Measurements from ENCODE around the gene CDYL.

CDYL gene

GRCh38 chr6:4775494-4776130 is 592 bp upstream of the CDYL start:
- peak overlapping the region; percentile 90 for H3K23ac ChIP-seq (ENCODE audit: low read depth, low read length, poor library complexity)
- no peak overlapping the region for H2AK5ac ChIP-seq (ENCODE audit: low read depth, low read length)
- H2BK5ac ChIP-seq (ENCODE audit: low read length), result no peak overlapping the region
- no peak overlapping the region for H2BK120ac ChIP-seq (ENCODE audit: low read depth, low read length)
- H3K4ac ChIP-seq (ENCODE audit: low read length), result no peak overlapping the region
- H3K4me1 ChIP-seq (ENCODE audit: control insufficient read depth in 2 of 2, insufficient read depth in 1 of 2, low read depth in 1 of 2, low read length in 2 of 2), result peaks cover 0 to 4% of the 10 kb centered on the region in 2 donors
- peak overlapping the region; percentile 94 for H3K18ac ChIP-seq (ENCODE audit: low read length)
- peak overlapping the region; percentile 78 for H3K9ac ChIP-seq (ENCODE audit: low read depth, low read length, poor library complexity)
- H4K91ac ChIP-seq (ENCODE audit: low read depth, low read length, poor library complexity), result no peak overlapping the region
- H3K4me3 ChIP-seq (ENCODE audit: low read length in 2 of 2), result peak overlapping the region; percentile 49 to 84
- no peak overlapping the region for H2BK15ac ChIP-seq (ENCODE audit: low read length)
- no peak for DNase-seq (ENCODE audit: low spot score)
- no peak overlapping the region for H3K27ac ChIP-seq (replicated peaks; ENCODE audit: low read length)
- H2AFZ ChIP-seq (ENCODE audit: low read length), result peak overlapping the region; percentile 95
- no peak overlapping the region for H2BK12ac ChIP-seq (ENCODE audit: low read length)
- H3K27me3 ChIP-seq (ENCODE audit: control insufficient read depth in 3 of 3, insufficient read depth in 3 of 3, low read depth in 1 of 3, low read length in 3 of 3), result peaks cover 0 to 38% (median 15%) of the 10 kb centered on the region in 3 experiments
- no peaks in the 10 kb centered on the region for H3K36me3 ChIP-seq (replicated peaks in 1 of 2; ENCODE audit: control insufficient read depth in 2 of 2, insufficient read depth in 2 of 2, low read length in 2 of 2)
- peak overlapping the region; percentile 63 for H3K4me2 ChIP-seq (ENCODE audit: insufficient read depth, low read length, poor library complexity, severe bottlenecking)
- no peaks in the 10 kb centered on the region for H3K79me1 ChIP-seq (ENCODE audit: low read depth, low read length)
- no peak overlapping the region for H4K8ac ChIP-seq (ENCODE audit: low read depth, low read length)
- WGBS, 2 donors (ENCODE audit: extremely low coverage in 2 of 2, insufficient read length in 2 of 2, insufficient replicate concordance in 1 of 2), result no CpG with 5 or more reads among the region's 88 CpGs
- H3K9me3 ChIP-seq (replicated peaks in 1 of 2; ENCODE audit: control insufficient read depth in 2 of 2, insufficient read depth in 1 of 2, low read depth in 1 of 2, low read length in 2 of 2), result peaks cover 0 to 21% of the 10 kb centered on the region in 2 donors
- H3K14ac ChIP-seq (ENCODE audit: low read length), result no peak overlapping the region

- no peak overlapping the region for H2BK12ac ChIP-seq (ENCODE audit: low read length)
- H2AK5ac ChIP-seq (ENCODE audit: low read depth, low read length), result no peak overlapping the region
- peak overlapping the region; percentile 89 to 98 for H3K4me3 ChIP-seq (ENCODE audit: low read length in 2 of 2)
- peak overlapping the region; percentile 93 for H3K18ac ChIP-seq (ENCODE audit: low read length)
- no CpG with 5 or more reads among the region's 107 CpGs for WGBS, 2 donors (ENCODE audit: extremely low coverage in 2 of 2, insufficient read length in 2 of 2, insufficient replicate concordance in 1 of 2)
- no peak overlapping the region for H3K4ac ChIP-seq (ENCODE audit: low read length)
- H4K8ac ChIP-seq (ENCODE audit: low read depth, low read length), result no peak overlapping the region
- peak overlapping the region; percentile 51 for H3K4me2 ChIP-seq (ENCODE audit: insufficient read depth, low read length, poor library complexity, severe bottlenecking)
- H3K27me3 ChIP-seq (ENCODE audit: control insufficient read depth in 3 of 3, insufficient read depth in 3 of 3, low read depth in 1 of 3, low read length in 3 of 3), result peaks cover 0 to 33% (median 15%) of the 10 kb centered on the region in 3 experiments
- H3K4me1 ChIP-seq (ENCODE audit: control insufficient read depth in 2 of 2, insufficient read depth in 1 of 2, low read depth in 1 of 2, low read length in 2 of 2), result peaks cover 0 to 4% of the 10 kb centered on the region in 2 donors
- H2BK5ac ChIP-seq (ENCODE audit: low read length), result no peak overlapping the region
- peaks cover 0 to 21% of the 10 kb centered on the region in 2 donors for H3K9me3 ChIP-seq (replicated peaks in 1 of 2; ENCODE audit: control insufficient read depth in 2 of 2, insufficient read depth in 1 of 2, low read depth in 1 of 2, low read length in 2 of 2)
- peak overlapping the region; percentile 83 for H3K27ac ChIP-seq (replicated peaks; ENCODE audit: low read length)
- no peak overlapping the region for H4K91ac ChIP-seq (ENCODE audit: low read depth, low read length, poor library complexity)
- DNase-seq (ENCODE audit: low spot score), result peak; percentile 38
- no peaks in the 10 kb centered on the region for H3K36me3 ChIP-seq (replicated peaks in 1 of 2; ENCODE audit: control insufficient read depth in 2 of 2, insufficient read depth in 2 of 2, low read length in 2 of 2)
- H3K23ac ChIP-seq (ENCODE audit: low read depth, low read length, poor library complexity), result peak overlapping the region; percentile 62
- no peaks in the 10 kb centered on the region for H3K79me1 ChIP-seq (ENCODE audit: low read depth, low read length)
- no peak overlapping the region for H2BK120ac ChIP-seq (ENCODE audit: low read depth, low read length)
- H3K14ac ChIP-seq (ENCODE audit: low read length), result no peak overlapping the region
- H3K9ac ChIP-seq (ENCODE audit: low read depth, low read length, poor library complexity), result peak overlapping the region; percentile 87
- H2AFZ ChIP-seq (ENCODE audit: low read length), result peak overlapping the region; percentile 83
- peak overlapping the region; percentile 50 for H2BK15ac ChIP-seq (ENCODE audit: low read length)
These were observed 539 bp downstream of the CDYL start for GRCh38 chr6:4776493-4777393.

GRCh38 chr6:4777394-4777935 is 1.3 kb downstream of the CDYL start:
- Histone ChIP-seq H3K36me3 (replicated peaks in 1 of 2; ENCODE audit: control insufficient read depth in 2 of 2, insufficient read depth in 2 of 2, low read length in 2 of 2) (no peaks in the 10 kb centered on the region), H4K8ac (ENCODE audit: low read depth, low read length) (no peak overlapping the region), H2BK120ac (ENCODE audit: low read depth, low read length) (no peak overlapping the region), H3K27ac (replicated peaks; ENCODE audit: low read length) (no peak overlapping the region), H4K91ac (ENCODE audit: low read depth, low read length, poor library complexity) (no peak overlapping the region), H3K23ac (ENCODE audit: low read depth, low read length, poor library complexity) (no peak overlapping the region), H3K79me1 (ENCODE audit: low read depth, low read length) (no peaks in the 10 kb centered on the region), H2BK15ac (ENCODE audit: low read length) (no peak overlapping the region), H2BK12ac (ENCODE audit: low read length) (no peak overlapping the region), H3K4me3 (ENCODE audit: low read length in 2 of 2) (peak overlapping the region; percentile 89 to 93), H3K4me2 (ENCODE audit: insufficient read depth, low read length, poor library complexity, severe bottlenecking) (peak overlapping the region; percentile 51), H3K4me1 (ENCODE audit: control insufficient read depth in 2 of 2, insufficient read depth in 1 of 2, low read depth in 1 of 2, low read length in 2 of 2) (peaks cover 0 to 4% of the 10 kb centered on the region in 2 donors), H3K4ac (ENCODE audit: low read length) (no peak overlapping the region), H2AK5ac (ENCODE audit: low read depth, low read length) (no peak overlapping the region), H2AFZ (ENCODE audit: low read length) (peak overlapping the region; percentile 70), H3K9ac (ENCODE audit: low read depth, low read length, poor library complexity) (peak overlapping the region; percentile 63), H3K27me3 (ENCODE audit: control insufficient read depth in 3 of 3, insufficient read depth in 3 of 3, low read depth in 1 of 3, low read length in 3 of 3) (peaks cover 0 to 29% (median 15%) of the 10 kb centered on the region in 3 experiments), H3K9me3 (replicated peaks in 1 of 2; ENCODE audit: control insufficient read depth in 2 of 2, insufficient read depth in 1 of 2, low read depth in 1 of 2, low read length in 2 of 2) (peaks cover 0 to 23% of the 10 kb centered on the region in 2 donors), H3K18ac (ENCODE audit: low read length) (no peak overlapping the region), H2BK5ac (ENCODE audit: low read length) (no peak overlapping the region), H3K14ac (ENCODE audit: low read length) (no peak overlapping the region)
- no peak for DNase-seq (ENCODE audit: low spot score)
- WGBS, 2 donors (ENCODE audit: extremely low coverage in 2 of 2, insufficient read length in 2 of 2, insufficient replicate concordance in 1 of 2), result no CpG with 5 or more reads among the region's 9 CpGs

- Histone ChIP-seq H3K14ac (ENCODE audit: low read length) (no peak overlapping the region), H3K4ac (ENCODE audit: low read length) (no peak overlapping the region), H2BK120ac (ENCODE audit: low read depth, low read length) (no peak overlapping the region), H2BK5ac (ENCODE audit: low read length) (no peak overlapping the region), H3K27ac (replicated peaks; ENCODE audit: low read length) (no peak overlapping the region), H3K4me1 (ENCODE audit: control insufficient read depth in 2 of 2, insufficient read depth in 1 of 2, low read depth in 1 of 2, low read length in 2 of 2) (peaks cover 0 to 4% of the 10 kb centered on the region in 2 donors), H3K79me1 (ENCODE audit: low read depth, low read length) (no peaks in the 10 kb centered on the region), H2AFZ (ENCODE audit: low read length) (no peak overlapping the region), H2AK5ac (ENCODE audit: low read depth, low read length) (no peak overlapping the region), H3K27me3 (ENCODE audit: control insufficient read depth in 3 of 3, insufficient read depth in 3 of 3, low read depth in 1 of 3, low read length in 3 of 3) (peaks cover 0 to 23% (median 15%) of the 10 kb centered on the region in 3 experiments), H3K9me3 (replicated peaks in 1 of 2; ENCODE audit: control insufficient read depth in 2 of 2, insufficient read depth in 1 of 2, low read depth in 1 of 2, low read length in 2 of 2) (peaks cover 0 to 26% of the 10 kb centered on the region in 2 donors), H3K9ac (ENCODE audit: low read depth, low read length, poor library complexity) (no peak overlapping the region), H3K36me3 (replicated peaks in 1 of 2; ENCODE audit: control insufficient read depth in 2 of 2, insufficient read depth in 2 of 2, low read length in 2 of 2) (no peaks in the 10 kb centered on the region), H4K91ac (ENCODE audit: low read depth, low read length, poor library complexity) (no peak overlapping the region), H2BK12ac (ENCODE audit: low read length) (no peak overlapping the region), H3K18ac (ENCODE audit: low read length) (no peak overlapping the region), H3K23ac (ENCODE audit: low read depth, low read length, poor library complexity) (no peak overlapping the region), H3K4me3 (ENCODE audit: low read length in 2 of 2) (peak overlapping the region in 1 of 2 donors; percentile 89), H3K4me2 (ENCODE audit: insufficient read depth, low read length, poor library complexity, severe bottlenecking) (no peak overlapping the region), H2BK15ac (ENCODE audit: low read length) (no peak overlapping the region), H4K8ac (ENCODE audit: low read depth, low read length) (no peak overlapping the region)
- DNase-seq (ENCODE audit: low spot score), result no peak
- WGBS, 2 donors (ENCODE audit: extremely low coverage in 2 of 2, insufficient read length in 2 of 2, insufficient replicate concordance in 1 of 2), result no CpG with 5 or more reads among the region's 1 CpG
These were observed 1.9 kb downstream of the CDYL start for GRCh38 chr6:4778086-4778485.

Data from neuronal stem cell (in vitro differentiated cells).